ENCODE measurements around the gene EPHB1.

DNA sequence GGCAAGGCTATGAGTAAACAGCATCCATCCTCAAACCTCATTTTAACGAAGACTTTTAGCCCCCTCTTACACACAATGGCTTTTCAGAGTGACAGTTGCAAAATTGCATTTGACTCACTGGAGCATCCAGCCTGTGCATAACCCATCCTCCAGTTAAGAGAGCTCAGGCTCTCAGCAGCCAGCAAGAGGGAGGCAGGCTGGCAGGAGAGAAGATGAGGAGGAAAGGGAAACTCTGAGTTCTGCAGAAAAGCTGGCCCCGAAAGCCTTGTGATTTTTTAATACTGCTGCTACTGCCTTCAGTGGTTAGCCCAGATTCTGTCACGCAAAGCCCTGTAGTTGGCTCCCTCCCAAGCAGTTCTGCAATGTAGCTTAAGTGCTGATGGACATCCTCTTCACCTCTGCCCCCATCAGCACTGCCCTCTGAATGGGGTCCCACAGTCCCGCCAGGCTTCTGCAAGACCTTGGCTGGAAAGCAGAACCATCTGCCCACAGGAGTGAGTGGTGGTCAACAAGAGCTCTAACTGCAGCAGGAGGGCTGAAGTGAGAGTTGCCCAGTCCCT is 371.3 kb downstream of the EPHB1 start:
- TF ChIP-seq CTCF (conservative IDR thresholded peaks at IDR 0.05; ENCODE audit: low read depth, low read length) (no peak), EZH2 (IDR thresholded peaks at IDR 0.05; ENCODE audit: borderline replicate concordance, low read depth, low read length, poor library complexity, severe bottlenecking) (no peak)

Measured in A673 (cell line).